Erythroblast (primary cell): ENCODE results near the gene NAB2.

Experiments
- GATA1 ChIP-seq: IDR thresholded peaks from 2 replicates; pipeline ENCODE4 v1.6.1; 2011; ENCODE audit warnings: low read depth, mild to moderate bottlenecking, control low read depth, low read length, moderate library complexity
- POLR2A ChIP-seq: IDR thresholded peaks from 2 replicates; pipeline ENCODE4 v1.6.1; 2011; ENCODE audit warnings: mild to moderate bottlenecking, low read length

DNA sequence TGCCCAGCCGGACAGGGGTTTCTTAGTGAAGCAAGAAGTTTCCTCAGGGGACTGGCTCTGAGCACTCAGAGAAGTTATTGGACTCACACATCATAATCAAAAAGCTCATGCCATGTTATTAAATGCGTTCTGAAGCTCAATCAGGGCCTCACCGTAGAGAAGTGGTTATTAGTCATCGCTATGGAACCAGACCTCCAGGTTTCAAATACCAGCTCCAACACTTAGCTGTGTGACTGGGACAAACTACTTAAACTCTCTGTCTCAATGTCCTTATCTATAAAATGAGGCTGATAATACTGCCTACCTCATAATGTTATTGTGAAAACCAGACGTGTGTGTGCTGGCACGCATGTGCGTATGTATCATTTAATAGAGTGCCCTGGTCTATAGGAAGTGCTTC is 14.9 kb downstream of the NAB2 start:
- TF ChIP-seq POLR2A: no peak
- no peak for TF ChIP-seq GATA1
